Astrocyte (in vitro differentiated cells and primary cell): ENCODE results near the gene WFDC8. TPM values are rescaled to one million over a fixed set of nuclear protein-coding genes. Genes with fewer than 3 reads are reported as not detected.
"Not testable (repeated sequence)": the region's sequence is repeated elsewhere in the genome, so short reads cannot be mapped to it uniquely, and the experiment has no call there.

ENCODE experiments used
- DNase-seq: peaks from one replicate; pipeline ENCODE4 v3.0.0-alpha.2; 2010; ENCODE audit warnings: low read depth
- FAIRE-seq: peaks from 2 replicates; lab custom pipeline; 2011; peaks lifted over from hg19 to GRCh38; lab: Jason Lieb, UNC
- H2AFZ ChIP-seq: 2 replicates; pipeline ENCODE4 v1.6.0; 2012; ENCODE audit warnings: low read depth, low read length, inconsistent platforms
- H3K27ac ChIP-seq: 2 replicates; pipeline ENCODE4 v1.5.1; 2011; ENCODE audit warnings: low read depth, low read length, inconsistent platforms
- H3K27me3 ChIP-seq: 2 replicates; pipeline ENCODE4 v1.6.0; 2011; ENCODE audit warnings: low read length, inconsistent platforms; ENCODE audit not compliant: insufficient read depth
- H3K36me3 ChIP-seq: 2 replicates; pipeline ENCODE4 v1.5.1; 2011; ENCODE audit warnings: low read length, inconsistent platforms; ENCODE audit not compliant: insufficient read depth
- H3K4me1 ChIP-seq: 2 replicates; pipeline ENCODE4 v1.5.1; 2011; ENCODE audit warnings: low read length, inconsistent platforms; ENCODE audit not compliant: insufficient read depth
- H3K4me2 ChIP-seq: 2 replicates; pipeline ENCODE4 v1.6.0; 2012; ENCODE audit warnings: low read length, inconsistent platforms
- H3K4me3 ChIP-seq: 2 replicates; pipeline ENCODE4 v1.5.1; 2011; ENCODE audit warnings: low read depth, mild to moderate bottlenecking, low read length, inconsistent platforms; ENCODE audit not compliant: insufficient read depth
- H3K79me2 ChIP-seq: 2 replicates; pipeline ENCODE4 v1.6.0; 2012; ENCODE audit warnings: mild to moderate bottlenecking, low read length, inconsistent platforms; ENCODE audit not compliant: insufficient read depth
- H3K9ac ChIP-seq: 2 replicates; pipeline ENCODE4 v1.6.0; 2012; ENCODE audit warnings: mild to moderate bottlenecking, low read length, inconsistent platforms
- H3K9me3 ChIP-seq: 2 replicates; pipeline ENCODE4 v1.5.1; 2012; ENCODE audit warnings: low read depth, mild to moderate bottlenecking, low read length, inconsistent platforms; ENCODE audit not compliant: insufficient read depth
- H4K20me1 ChIP-seq: 2 replicates; pipeline ENCODE4 v1.6.0; 2012; ENCODE audit warnings: low read length, inconsistent platforms; ENCODE audit not compliant: insufficient read depth
- H3K27ac Mint-ChIP-seq: one replicate; pipeline ENCODE4 v1.8.0; 2021; ENCODE audit warnings: mild to moderate bottlenecking, mixed read lengths; ENCODE audit not compliant: unreplicated experiment
- H3K27me3 Mint-ChIP-seq: one replicate; pipeline ENCODE4 v1.8.0; 2021; ENCODE audit warnings: low read depth, mixed read lengths; ENCODE audit not compliant: unreplicated experiment
- H3K36me3 Mint-ChIP-seq: one replicate; pipeline ENCODE4 v1.8.0; 2021; ENCODE audit warnings: low read depth, mixed read lengths; ENCODE audit not compliant: unreplicated experiment
- H3K4me1 Mint-ChIP-seq: one replicate; pipeline ENCODE4 v1.8.0; 2021; ENCODE audit warnings: low read depth, mixed read lengths; ENCODE audit not compliant: unreplicated experiment
- H3K4me3 Mint-ChIP-seq: one replicate; pipeline ENCODE4 v1.8.0; 2021; ENCODE audit warnings: mild to moderate bottlenecking, moderate library complexity, mixed read lengths; ENCODE audit not compliant: unreplicated experiment
- H3K9me3 Mint-ChIP-seq: one replicate; pipeline ENCODE4 v1.8.0; 2021; ENCODE audit warnings: mild to moderate bottlenecking, mixed read lengths; ENCODE audit not compliant: unreplicated experiment
- EZH2 ChIP-seq: IDR thresholded peaks from 2 replicates; pipeline ENCODE4 v1.6.1; 2012; ENCODE audit warnings: mild to moderate bottlenecking, low read length, inconsistent platforms; ENCODE audit not compliant: insufficient read depth
- total RNA-seq: library from RNA; stranded (reverse); gene quantifications from 2 replicates; pipeline ENCODE4 v1.2.1, GENCODE V29; 2021
- TF ChIP-seq, protein P1 (sequence below): IDR thresholded peaks from 2 replicates; pipeline ENCODE4 v1.5.1; 2011; ENCODE audit warnings: low read depth, mild to moderate bottlenecking, inconsistent platforms, low read length, moderate library complexity; ENCODE audit not compliant: insufficient read depth

The WFDC8 gene
- total RNA-seq, 1 donor from 2014 or later, result not detected

GRCh38 chr20:45592574-45593189, 13.6 kb upstream of the WFDC8 start:
- Mint-ChIP-seq H3K9me3 (peaks cover 1% of the 10 kb centered on the region), H3K4me1 (peaks cover 2% of the 10 kb centered on the region), H3K4me3 (no peak overlapping the region), H3K36me3 (no peaks in the 10 kb centered on the region), H3K27ac (no peak overlapping the region), H3K27me3 (peaks cover 7% of the 10 kb centered on the region)
- peak; percentile 12 for DNase-seq
- Histone ChIP-seq H2AFZ (no peak overlapping the region), H3K4me2 (no peak overlapping the region), H3K9ac (no peak overlapping the region), H3K79me2 (no peaks in the 10 kb centered on the region), H3K27me3 (no peaks in the 10 kb centered on the region), H3K27ac (no peak overlapping the region), H3K9me3 (no peaks in the 10 kb centered on the region), H3K4me1 (no peaks in the 10 kb centered on the region), H3K36me3 (no peaks in the 10 kb centered on the region), H4K20me1 (no peaks in the 10 kb centered on the region), H3K4me3 (no peak overlapping the region)
- FAIRE-seq, result no peak
- TF ChIP-seq, protein P1, sequence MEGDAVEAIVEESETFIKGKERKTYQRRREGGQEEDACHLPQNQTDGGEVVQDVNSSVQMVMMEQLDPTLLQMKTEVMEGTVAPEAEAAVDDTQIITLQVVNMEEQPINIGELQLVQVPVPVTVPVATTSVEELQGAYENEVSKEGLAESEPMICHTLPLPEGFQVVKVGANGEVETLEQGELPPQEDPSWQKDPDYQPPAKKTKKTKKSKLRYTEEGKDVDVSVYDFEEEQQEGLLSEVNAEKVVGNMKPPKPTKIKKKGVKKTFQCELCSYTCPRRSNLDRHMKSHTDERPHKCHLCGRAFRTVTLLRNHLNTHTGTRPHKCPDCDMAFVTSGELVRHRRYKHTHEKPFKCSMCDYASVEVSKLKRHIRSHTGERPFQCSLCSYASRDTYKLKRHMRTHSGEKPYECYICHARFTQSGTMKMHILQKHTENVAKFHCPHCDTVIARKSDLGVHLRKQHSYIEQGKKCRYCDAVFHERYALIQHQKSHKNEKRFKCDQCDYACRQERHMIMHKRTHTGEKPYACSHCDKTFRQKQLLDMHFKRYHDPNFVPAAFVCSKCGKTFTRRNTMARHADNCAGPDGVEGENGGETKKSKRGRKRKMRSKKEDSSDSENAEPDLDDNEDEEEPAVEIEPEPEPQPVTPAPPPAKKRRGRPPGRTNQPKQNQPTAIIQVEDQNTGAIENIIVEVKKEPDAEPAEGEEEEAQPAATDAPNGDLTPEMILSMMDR, result peak; percentile 63
- TF ChIP-seq EZH2, result no peak

DNA sequence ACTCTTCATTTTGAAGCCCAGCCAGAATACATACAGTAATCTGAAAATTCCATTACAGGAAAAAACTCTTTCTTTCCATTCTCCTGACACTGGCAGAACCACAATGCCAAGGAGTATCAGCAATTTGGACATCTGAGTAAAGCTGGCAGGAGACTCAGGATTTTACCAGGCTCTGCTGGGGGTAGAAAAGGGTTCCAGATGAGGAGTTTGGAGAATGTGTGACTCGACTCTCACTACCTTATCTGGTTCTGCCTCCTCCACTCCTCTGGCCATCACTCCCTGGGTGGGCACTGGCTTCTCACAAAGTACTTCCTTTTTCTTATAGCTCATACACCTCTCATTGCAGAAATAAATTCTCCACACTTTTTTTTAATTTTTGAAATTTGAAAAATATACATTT, 10.6 kb upstream of the WFDC8 start:
- Histone ChIP-seq H2AFZ (no peak overlapping the region), H3K27ac (no peak overlapping the region), H3K4me1 (no peaks in the 10 kb centered on the region), H4K20me1 (no peaks in the 10 kb centered on the region), H3K36me3 (no peaks in the 10 kb centered on the region), H3K27me3 (no peaks in the 10 kb centered on the region), H3K9me3 (no peaks in the 10 kb centered on the region), H3K9ac (no peak overlapping the region), H3K4me3 (no peak overlapping the region), H3K4me2 (no peak overlapping the region), H3K79me2 (no peaks in the 10 kb centered on the region)
- Mint-ChIP-seq H3K36me3 (no peaks in the 10 kb centered on the region), H3K4me1 (peaks cover 2% of the 10 kb centered on the region), H3K4me3 (no peak overlapping the region), H3K27me3 (no peaks in the 10 kb centered on the region), H3K9me3 (peaks cover 1% of the 10 kb centered on the region), H3K27ac (no peak overlapping the region)
- TF ChIP-seq EZH2, result no peak
- TF ChIP-seq, protein P1, result no peak
- FAIRE-seq (no peak), DNase-seq (no peak)

DNA sequence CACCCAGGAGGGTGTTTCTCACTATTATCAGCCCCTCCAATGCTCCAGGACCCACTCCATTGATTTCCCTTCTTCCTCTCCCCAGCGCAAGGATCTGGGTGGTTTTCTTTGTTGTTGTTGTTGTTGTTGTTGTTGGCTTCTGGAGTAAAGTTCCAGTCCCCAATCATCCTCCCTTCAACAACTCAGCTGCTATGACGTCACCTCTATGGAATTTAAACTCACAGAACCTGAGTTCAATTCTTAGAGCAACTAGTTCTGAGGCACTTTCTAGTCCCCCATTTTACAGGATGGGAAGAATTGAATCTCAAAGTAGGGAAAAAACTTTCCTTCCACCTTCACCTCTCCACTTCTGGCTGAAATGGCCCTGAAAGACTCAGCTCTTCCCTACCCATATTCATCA, 9.7 kb upstream of the WFDC8 start:
- no peaks in the 10 kb centered on the region for H3K4me1 ChIP-seq
- TF ChIP-seq, protein P1, result no peak
- no peak for TF ChIP-seq EZH2
- no peak overlapping the region for H2AFZ ChIP-seq
- no peak overlapping the region for H3K4me2 ChIP-seq
- H3K9me3 Mint-ChIP-seq, result peaks cover 1% of the 10 kb centered on the region
- H3K36me3 Mint-ChIP-seq, result no peaks in the 10 kb centered on the region
- no peak overlapping the region for H3K27ac Mint-ChIP-seq
- no peaks in the 10 kb centered on the region for H3K9me3 ChIP-seq
- no peaks in the 10 kb centered on the region for H4K20me1 ChIP-seq
- FAIRE-seq, result no peak
- no peak overlapping the region for H3K4me3 Mint-ChIP-seq
- no peaks in the 10 kb centered on the region for H3K36me3 ChIP-seq
- H3K9ac ChIP-seq, result no peak overlapping the region
- no peaks in the 10 kb centered on the region for H3K79me2 ChIP-seq
- no peaks in the 10 kb centered on the region for H3K27me3 Mint-ChIP-seq
- H3K4me3 ChIP-seq, result no peak overlapping the region
- H3K27ac ChIP-seq, result no peak overlapping the region
- no peaks in the 10 kb centered on the region for H3K27me3 ChIP-seq
- DNase-seq, result no peak
- H3K4me1 Mint-ChIP-seq, result peaks cover 2% of the 10 kb centered on the region

DNA sequence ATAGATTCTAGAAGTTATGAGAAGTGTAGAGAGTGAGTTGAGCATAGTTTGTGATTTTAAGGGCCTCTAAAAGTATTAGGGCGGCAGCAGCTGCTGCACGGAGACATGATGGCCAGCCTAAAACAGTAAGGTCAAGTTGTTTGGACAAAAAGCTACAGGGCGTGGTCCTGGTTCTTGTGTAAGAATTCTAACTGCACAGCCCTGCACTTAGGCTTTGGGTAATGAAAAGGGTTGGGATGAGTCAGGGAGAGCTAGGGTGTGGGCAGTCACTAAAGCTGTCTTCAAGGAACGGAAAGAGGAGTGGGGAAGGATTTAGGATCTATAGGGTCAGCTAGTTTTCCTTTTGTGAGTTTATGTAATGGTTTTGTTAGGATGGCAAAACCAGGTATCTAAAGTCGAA, 6.9 kb upstream of the WFDC8 start:
- not testable (repeated sequence) for H3K4me3 ChIP-seq, H4K20me1 ChIP-seq, H3K4me3 Mint-ChIP-seq, H3K9ac ChIP-seq, H3K4me1 Mint-ChIP-seq, DNase-seq, H3K27ac ChIP-seq, H3K27ac Mint-ChIP-seq, H3K9me3 Mint-ChIP-seq, H3K27me3 ChIP-seq, H3K27me3 Mint-ChIP-seq, H3K36me3 Mint-ChIP-seq, H3K9me3 ChIP-seq, H3K4me1 ChIP-seq, H3K36me3 ChIP-seq, FAIRE-seq, H2AFZ ChIP-seq, H3K79me2 ChIP-seq, H3K4me2 ChIP-seq
